Adipocyte (in vitro differentiated cells): ENCODE results near the gene UGT2B17.
"Not testable (repeated sequence)": the region's sequence is repeated elsewhere in the genome, so short reads cannot be mapped to it uniquely, and the experiment has no call there.

Source experiments
- DNase-seq: peaks from one replicate; pipeline ENCODE4 v3.0.0-alpha.2; 2015; ENCODE audit warnings: low read depth
- H3K27me3 ChIP-seq: replicated peaks from 2 replicates; pipeline ENCODE4 v1.7.0; 2013; ENCODE audit warnings: mild to moderate bottlenecking, low read length, moderate library complexity; ENCODE audit not compliant: control insufficient read depth, insufficient read depth
- H3K36me3 ChIP-seq: 2 replicates; pipeline ENCODE4 v1.7.0; 2013; ENCODE audit warnings: low read length, mild to moderate bottlenecking, moderate library complexity; ENCODE audit not compliant: control insufficient read depth, insufficient read depth, severe bottlenecking
- H3K4me1 ChIP-seq: 2 replicates; pipeline ENCODE4 v1.7.0; 2013; ENCODE audit warnings: mild to moderate bottlenecking, low read length, moderate library complexity; ENCODE audit not compliant: control insufficient read depth, insufficient read depth
- H3K4me3 ChIP-seq: 2 replicates; pipeline ENCODE4 v1.7.0; 2013; ENCODE audit warnings: mild to moderate bottlenecking, low read length, moderate library complexity
- H3K9ac ChIP-seq: 2 replicates; pipeline ENCODE4 v1.7.0; 2013; ENCODE audit warnings: mild to moderate bottlenecking, low read length, moderate library complexity
- H3K9me3 ChIP-seq: 2 replicates; pipeline ENCODE4 v1.7.0; 2013; ENCODE audit warnings: mild to moderate bottlenecking, low read length, moderate library complexity; ENCODE audit not compliant: control insufficient read depth

Gene UGT2B17

DNA sequence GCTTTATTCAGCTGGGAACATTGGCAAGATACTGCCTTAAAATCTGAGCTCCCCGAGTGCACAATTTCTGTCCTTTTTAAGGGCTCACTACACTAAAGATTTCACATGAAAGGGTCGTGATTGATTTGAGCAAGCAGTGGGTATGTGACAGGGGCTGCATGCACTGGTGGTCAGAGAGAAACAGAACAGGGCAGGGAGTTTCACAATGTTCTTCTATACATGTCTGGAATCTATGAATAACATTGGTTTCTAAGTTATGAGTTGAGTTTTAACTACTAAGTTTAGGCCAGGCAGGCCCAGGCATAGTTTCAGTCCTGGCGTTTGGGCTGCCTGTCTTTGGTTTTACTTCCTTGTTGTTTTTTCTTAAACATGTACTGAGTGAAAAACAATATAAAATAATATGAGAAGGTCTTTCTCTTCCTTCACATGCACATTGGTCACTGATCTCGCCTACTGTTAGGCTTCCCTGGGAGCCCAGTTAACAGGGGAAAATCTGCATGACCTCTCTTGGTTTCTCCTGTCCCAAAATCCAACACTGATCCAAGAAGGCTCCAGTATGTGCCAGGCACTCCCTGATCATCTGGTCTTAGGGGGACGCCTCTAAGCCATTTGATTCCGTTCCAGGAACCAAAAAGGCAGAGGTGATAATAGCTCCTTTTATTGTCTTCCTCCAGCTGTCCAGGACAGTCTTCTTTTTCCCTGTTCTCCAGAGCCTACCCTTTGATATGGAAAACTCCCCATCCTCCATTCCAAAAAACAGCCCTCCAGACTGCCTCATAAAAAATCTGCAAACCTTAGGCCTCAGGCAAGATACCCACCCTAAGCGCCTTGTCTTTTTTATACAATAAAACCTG is at the start of gene UGT2B17:
TSS of gene UGT2B17 (minus strand) at position 51 of the 854 bp plus-strand sequence. CDS start 7,838 bp downstream, outside the sequence.
- Histone ChIP-seq H3K4me1 (no peaks in the 10 kb centered on the region), H3K4me3 (no peak within 1 kb of the TSS)
- DNase-seq, result no peak

DNA sequence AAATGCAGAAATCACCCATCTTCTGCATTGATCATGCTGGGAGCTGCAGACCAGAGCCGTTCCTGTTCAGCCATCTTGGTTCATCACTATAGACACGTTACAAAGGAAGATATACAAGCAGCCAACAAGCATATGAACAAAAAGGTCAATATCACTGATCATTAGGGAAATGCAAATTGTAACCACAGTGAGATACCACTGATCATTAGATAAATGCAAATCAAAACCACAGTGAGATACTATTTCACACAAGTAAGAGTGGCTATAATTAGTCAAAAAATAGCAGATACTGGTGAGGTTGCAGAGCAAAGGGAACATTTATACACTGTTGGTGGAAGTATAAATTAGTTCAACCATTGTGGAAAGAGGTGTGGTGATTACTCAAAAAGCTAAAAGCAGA is 46.6 kb upstream of the UGT2B17 start:
- DNase-seq, H3K9ac ChIP-seq, H3K9me3 ChIP-seq, H3K4me3 ChIP-seq, H3K4me1 ChIP-seq, H3K36me3 ChIP-seq, H3K27me3 ChIP-seq: not testable (repeated sequence)

More for the DNA sequence above, at the start of gene UGT2B17:
- Histone ChIP-seq H3K9me3 (no peaks in the 10 kb centered on the region), H3K36me3 (no peaks in the 10 kb centered on the region), H3K27me3 (no peaks in the 10 kb centered on the region), H3K9ac (no peak within 1 kb of the TSS)

DNA sequence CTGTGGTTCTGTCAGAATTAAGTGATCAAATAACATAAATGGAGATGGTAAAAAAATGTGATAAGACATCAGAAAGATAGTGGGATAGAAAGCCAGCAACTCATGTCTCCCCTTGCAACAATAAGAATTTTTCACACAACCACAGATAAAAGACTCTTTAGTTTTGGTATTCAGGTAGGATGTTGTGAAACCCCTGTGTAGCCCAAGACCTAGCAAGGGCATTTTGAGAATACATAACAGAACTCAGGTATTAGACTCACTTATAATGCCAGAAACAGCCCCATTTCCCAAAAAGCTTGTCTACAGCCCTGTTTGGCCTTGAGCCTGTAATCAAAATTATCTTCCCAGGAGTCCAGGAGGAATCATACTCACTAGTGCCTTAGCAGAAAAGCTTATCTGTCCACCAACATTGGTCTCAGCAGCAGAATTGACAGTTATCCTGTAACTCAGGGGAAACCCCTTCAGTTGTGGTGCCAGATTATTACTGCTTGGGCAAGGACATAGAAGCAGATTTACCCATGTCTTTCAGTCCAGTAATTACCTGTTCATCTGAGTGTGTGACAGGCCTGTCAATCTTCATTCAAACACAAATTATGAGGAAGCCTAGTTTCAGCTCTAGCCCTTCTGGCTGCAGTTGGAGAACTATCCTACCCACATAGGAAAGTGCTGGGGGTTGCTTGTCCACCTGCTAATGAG is 41.0 kb upstream of the UGT2B17 start:
- H3K4me3 ChIP-seq, result no peak overlapping the region

DNA sequence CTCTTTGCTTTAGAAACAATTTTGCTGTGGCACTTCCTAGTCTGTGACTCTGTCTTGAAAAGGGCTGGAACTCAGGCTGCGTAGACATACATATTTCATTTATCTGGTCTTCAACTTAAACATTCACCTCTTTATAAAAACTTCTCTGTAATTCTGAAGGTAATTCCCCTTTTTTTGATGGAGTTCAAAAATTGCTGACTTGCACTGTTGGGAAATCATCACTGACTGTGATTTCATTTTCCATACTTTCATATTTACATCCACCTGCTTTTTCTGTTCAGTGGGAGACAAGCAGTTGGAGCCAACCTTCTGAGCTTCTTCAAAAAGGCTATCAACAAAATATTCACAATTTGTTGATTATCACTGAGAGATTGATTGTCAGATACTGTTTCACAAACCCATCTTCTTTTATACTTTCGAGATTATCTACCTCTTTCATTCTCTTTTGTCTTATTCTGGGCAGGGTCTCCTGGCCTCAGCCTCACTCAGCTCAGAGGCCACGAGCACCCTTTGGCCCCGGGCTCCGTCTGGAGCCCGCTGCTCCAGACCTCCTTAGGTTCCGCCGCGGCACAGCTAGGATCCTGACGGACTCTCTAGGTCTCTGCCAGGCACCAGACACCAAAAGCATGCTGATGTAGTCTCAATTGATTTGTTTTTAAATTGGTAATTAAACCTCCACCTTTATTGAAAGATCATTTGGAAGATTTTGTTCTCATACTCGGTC is 39.7 kb upstream of the UGT2B17 start:
- H3K4me1 ChIP-seq, result no peaks in the 10 kb centered on the region

More for the DNA sequence above, 41.0 kb upstream of the UGT2B17 start:
- no peaks in the 10 kb centered on the region for H3K27me3 ChIP-seq
- no peaks in the 10 kb centered on the region for H3K4me1 ChIP-seq
- no peak for DNase-seq
- H3K36me3 ChIP-seq, result no peaks in the 10 kb centered on the region
- H3K9me3 ChIP-seq, result no peaks in the 10 kb centered on the region
- H3K9ac ChIP-seq, result no peak overlapping the region

DNA sequence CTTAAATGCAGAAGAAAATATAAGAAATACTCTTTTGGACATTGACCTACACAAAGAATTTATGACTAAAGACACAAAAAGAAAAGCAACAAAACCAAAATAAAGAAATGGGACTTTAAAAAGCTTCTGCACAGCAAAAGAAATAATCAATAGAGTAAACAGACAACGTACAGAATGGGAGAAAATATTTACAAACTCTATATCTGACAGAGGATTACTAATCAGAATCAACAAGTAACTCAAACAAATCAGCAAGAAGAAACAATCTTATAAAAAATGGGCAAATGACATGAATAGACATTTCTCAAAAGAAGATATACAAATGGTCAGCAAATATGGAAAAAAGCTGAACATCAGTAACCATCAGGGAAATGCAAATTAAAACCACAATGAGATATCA is 37.6 kb upstream of the UGT2B17 start:
- DNase-seq, result no peak
- Histone ChIP-seq H3K27me3 (no peaks in the 10 kb centered on the region), H3K36me3 (no peaks in the 10 kb centered on the region), H3K4me1 (no peaks in the 10 kb centered on the region), H3K9ac (no peak overlapping the region), H3K4me3 (no peak overlapping the region), H3K9me3 (no peaks in the 10 kb centered on the region)

More for the DNA sequence above, 39.7 kb upstream of the UGT2B17 start:
- Histone ChIP-seq H3K36me3 (no peaks in the 10 kb centered on the region), H3K9ac (no peak overlapping the region), H3K9me3 (no peaks in the 10 kb centered on the region), H3K27me3 (no peaks in the 10 kb centered on the region), H3K4me3 (no peak overlapping the region)
- no peak for DNase-seq

DNA sequence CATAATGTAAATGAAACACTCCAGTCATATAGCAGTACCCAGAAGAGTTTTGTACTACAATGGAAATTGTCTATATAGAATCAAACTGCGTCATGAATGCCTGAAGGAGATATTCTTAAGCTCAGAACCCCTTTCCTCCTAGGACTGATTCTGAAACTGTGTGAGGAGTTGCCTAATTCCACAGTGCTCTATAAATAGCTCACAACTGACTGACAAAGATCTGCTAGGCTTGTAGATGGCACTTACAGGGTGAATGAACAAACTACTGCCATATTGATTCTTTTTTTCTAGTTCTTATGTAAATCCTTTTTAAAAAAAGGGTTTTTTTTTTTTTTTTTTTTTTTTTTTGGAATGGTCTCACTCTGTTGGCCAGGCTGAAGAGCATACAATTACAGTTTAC is 30.1 kb upstream of the UGT2B17 start:
- Histone ChIP-seq H3K4me3 (no peak overlapping the region), H3K36me3 (no peaks in the 10 kb centered on the region), H3K4me1 (no peaks in the 10 kb centered on the region), H3K9ac (no peak overlapping the region), H3K27me3 (no peaks in the 10 kb centered on the region), H3K9me3 (no peaks in the 10 kb centered on the region)
- no peak for DNase-seq

DNA sequence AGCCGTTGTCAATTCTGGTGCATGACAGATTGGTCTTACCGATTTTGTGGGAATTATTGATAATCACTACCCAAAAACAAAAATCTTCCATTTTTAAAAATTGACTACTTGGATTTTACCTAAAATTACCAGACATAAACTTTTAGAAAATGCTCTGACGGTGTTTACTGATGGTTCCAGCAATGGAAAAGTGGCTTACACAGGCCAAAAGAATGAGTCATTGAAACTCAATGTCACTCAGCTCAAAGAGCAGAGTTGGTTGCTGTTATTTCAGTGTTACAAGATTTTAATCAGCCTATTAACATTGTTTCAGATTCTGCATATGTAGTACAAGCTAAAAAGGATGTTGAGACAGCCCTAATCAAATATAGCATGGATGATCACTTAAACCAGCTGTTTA is 23.0 kb upstream of the UGT2B17 start:
- Histone ChIP-seq H3K4me1 (no peaks in the 10 kb centered on the region), H3K27me3 (no peaks in the 10 kb centered on the region), H3K4me3 (no peak overlapping the region), H3K9ac (no peak overlapping the region), H3K36me3 (no peaks in the 10 kb centered on the region), H3K9me3 (no peaks in the 10 kb centered on the region)
- no peak for DNase-seq

DNA sequence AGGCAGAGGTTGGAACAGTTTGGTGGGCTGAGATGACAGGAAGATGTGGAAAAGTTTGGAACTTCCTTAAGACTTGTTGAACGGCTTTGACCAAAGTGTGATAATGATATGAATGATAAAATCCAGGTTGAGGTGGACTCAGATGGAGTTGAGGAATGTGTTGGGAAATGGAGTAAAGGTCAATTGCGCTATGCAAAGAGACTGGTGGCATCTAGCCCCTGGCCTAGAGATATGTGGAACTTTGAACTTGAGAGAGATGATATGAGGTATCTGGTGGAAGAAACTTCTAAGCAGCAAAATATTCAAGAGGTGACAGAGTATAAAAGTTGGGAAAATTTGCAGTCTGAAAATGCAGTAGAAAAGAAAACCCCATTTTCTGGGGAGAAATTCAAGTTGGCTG is 21.4 kb upstream of the UGT2B17 start:
- DNase-seq, result no peak

DNA sequence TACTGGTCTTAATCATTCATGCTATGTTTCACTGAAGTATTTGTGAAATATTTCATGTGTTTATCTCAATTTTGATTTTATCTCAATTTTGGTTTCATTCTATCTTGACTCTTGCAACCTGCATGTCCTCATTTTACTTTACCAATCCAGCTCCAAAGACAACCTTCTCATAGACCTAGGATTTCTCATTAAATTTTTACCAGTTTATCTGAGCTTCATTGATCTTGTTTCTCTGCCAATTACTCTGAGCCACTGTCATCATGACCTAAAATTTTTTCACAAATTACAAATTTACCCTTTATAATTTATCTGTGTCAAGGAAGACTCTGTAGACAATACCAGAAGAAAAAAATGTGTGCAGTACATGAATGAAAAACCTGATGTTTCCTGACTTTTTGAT is 18.6 kb upstream of the UGT2B17 start:
- H3K4me1 ChIP-seq, result no peaks in the 10 kb centered on the region
- no peak for DNase-seq
- no peaks in the 10 kb centered on the region for H3K27me3 ChIP-seq
- no peak overlapping the region for H3K4me3 ChIP-seq
- no peaks in the 10 kb centered on the region for H3K9me3 ChIP-seq
- H3K9ac ChIP-seq, result no peak overlapping the region
- no peaks in the 10 kb centered on the region for H3K36me3 ChIP-seq

More for the DNA sequence above, 21.4 kb upstream of the UGT2B17 start:
- Histone ChIP-seq H3K4me3 (no peak overlapping the region), H3K9ac (no peak overlapping the region), H3K9me3 (no peaks in the 10 kb centered on the region), H3K27me3 (no peaks in the 10 kb centered on the region), H3K4me1 (no peaks in the 10 kb centered on the region), H3K36me3 (no peaks in the 10 kb centered on the region)

DNA sequence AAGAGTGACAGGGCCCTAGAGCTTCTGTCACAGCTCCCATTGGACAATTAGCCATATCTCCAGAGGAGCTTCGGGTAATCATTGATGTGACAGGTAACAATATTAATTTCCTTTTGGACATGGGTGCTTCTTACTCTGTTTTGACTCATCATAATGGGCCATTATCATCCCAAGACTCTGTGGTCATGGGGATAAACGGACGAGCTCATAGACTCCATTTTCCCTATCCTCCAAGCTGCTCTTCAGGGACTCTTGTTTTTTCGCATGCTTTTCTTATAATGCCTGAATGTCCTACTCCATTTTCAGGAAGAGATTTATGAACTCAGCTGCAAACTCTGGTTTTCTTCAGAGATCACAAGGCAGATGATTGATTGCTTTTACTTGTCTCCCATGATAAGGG is 17.0 kb upstream of the UGT2B17 start:
- H3K27me3 ChIP-seq, result no peaks in the 10 kb centered on the region
- H3K9ac ChIP-seq, result no peak overlapping the region
- H3K36me3 ChIP-seq, result no peaks in the 10 kb centered on the region
- no peak overlapping the region for H3K4me3 ChIP-seq
- no peaks in the 10 kb centered on the region for H3K9me3 ChIP-seq
- DNase-seq, result no peak
- no peaks in the 10 kb centered on the region for H3K4me1 ChIP-seq

DNA sequence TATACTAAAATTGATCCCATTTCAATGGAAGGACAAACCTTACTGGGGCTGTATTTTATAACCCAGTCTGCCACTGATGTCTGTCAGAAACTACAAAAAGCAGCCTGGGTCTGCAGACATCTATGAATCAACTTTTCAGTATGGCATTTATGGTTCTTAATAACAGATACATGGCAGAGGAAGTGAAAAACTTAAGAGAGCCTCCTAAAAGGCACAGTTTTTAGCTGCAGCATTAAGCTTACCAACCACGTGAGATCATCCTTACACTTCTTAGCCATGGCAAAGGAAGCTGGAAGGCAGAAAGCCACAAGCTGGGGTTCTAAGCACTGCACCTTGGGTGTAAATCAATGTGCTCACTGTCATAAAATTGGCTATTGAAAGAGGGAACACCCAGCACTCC is 16.6 kb upstream of the UGT2B17 start:
- Histone ChIP-seq H3K36me3 (no peaks in the 10 kb centered on the region), H3K4me1 (no peaks in the 10 kb centered on the region), H3K9ac (no peak overlapping the region), H3K9me3 (no peaks in the 10 kb centered on the region), H3K4me3 (no peak overlapping the region), H3K27me3 (no peaks in the 10 kb centered on the region)
- DNase-seq, result no peak
